GM10847 (cell line): ENCODE measurements around the gene CLMN.

Experiments used
- POLR2A ChIP-seq: IDR thresholded peaks from 2 replicates; pipeline ENCODE4 v1.6.1; 2011; ENCODE audit not compliant: insufficient read length; ENCODE audit errors: extremely low read depth

Gene CLMN

DNA sequence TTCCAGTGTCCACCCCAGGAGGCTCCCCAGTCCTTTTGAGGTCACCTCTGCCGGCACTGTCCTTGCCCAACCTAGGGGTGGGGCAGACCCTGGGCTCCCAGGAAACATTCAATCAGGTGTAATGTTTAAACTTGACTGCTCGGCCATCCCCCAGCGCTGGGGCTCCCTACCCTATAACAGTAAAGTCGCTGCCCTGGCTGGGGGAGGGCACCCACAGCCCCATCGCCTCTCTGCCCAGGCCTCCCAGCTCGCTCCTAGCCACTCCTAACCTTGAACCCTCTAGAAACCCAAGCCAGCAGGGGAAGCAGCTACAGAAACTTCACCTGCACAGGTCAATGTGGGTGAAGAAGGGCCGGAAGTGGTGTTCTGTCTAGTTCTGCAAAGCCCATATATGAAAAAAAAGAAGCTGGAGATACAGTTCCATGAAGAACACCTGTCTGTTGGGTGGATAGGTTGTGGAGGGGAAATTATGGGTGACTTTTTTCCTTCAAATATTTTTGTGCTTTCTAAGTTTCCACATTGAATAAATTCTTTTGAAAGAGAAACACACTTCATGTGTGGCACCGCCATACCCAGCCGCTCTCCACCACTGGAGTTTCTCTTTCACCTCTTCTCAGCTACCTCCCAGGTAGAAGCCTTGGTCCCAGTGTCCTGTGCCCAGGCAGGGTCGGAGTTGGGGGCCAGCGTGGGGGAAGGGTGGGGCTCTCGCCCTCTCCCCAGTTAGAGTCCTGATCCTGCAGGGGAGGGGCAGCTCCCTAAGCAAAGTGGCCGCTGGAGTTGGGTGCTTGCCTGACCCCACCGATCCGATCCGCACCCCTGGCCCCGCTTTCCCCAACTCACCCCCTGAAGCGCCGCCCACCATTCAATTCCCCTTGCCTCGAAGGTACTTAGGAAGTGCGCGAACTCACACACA is 1.1 kb downstream of the CLMN start:
- TF ChIP-seq POLR2A: no peak

DNA sequence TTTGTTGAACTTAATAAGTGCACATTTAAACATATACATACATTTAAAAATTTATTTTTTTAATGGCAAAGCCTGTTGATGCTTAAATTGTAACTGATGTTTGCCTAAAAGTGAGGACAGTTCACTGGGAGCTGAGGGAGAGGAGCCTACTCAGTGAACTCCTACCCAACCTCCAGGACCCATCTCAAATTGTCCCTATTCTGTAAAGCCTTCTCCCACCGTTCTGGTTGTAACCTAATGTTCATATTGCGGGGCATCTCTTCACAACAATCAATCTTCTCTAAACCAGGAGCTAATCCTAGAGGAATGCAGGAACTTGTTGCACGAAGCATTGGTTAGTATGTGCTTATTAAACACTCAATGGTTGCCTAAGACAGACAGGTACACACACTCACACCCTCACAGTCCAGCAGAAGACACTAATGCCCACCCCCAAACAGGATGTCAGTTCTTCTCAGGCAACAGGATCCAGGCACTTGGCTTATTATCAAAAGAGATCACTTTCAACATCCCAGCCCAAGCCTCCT is 1.8 kb downstream of the CLMN start:
- TF ChIP-seq POLR2A: no peak

DNA sequence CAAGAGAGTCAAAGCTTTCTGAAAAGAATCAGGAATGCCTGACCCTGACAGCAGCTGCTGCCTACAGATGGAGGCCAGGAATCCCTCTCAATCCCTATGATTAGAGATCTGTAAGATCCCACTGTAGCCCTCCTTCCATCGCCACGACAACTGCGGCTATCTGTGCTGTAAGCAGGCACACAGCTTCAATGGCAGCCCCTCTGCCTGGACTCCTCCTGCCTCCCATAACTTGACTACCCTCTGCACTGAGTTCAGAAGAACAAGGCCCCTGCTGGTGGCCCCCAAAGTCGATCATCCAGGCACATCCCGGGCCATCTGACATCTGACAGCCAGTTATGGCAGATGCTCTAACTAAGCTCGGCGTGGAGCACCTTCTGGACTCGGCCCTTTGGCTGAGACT is 2.9 kb downstream of the CLMN start:
- no peak for TF ChIP-seq POLR2A

DNA sequence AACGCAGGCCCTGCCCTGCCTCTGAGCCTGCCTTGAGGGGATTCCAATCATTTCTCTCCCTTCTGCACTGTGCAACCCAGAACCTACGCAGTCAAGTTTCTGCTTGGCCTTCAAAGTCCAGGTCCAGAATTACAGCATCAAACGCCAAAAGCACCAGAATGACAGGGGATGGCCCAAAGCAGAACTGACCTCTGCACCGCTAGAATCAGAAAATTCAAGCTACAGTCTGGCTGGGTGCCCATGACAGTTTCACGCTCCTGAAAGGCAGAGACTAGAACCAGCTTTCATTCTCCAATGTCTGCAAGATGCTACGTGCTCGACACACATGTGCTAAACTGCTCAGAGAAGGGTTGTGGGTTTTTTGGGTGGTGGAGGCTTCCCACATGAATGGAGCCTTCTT is 4.1 kb downstream of the CLMN start:
- no peak for TF ChIP-seq POLR2A

DNA sequence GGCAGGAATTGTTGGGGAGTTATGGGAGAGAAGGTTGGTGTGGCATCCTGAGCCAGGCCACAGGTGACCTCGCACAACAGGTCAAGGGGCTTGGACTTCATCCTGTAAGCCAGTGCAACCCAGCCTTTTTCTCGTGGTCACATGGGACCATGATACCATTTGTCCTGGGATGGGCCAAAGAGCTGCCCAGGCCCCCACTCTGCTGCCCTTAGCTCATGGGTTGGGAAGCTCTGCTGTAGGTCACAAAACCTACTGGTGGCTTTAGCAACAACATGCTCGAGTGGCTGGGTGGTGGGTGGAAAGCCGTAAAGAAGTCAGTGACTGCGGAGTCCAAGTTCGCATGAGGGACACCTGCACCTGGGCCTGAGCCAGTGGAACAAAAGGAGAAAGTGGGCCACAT is 4.6 kb downstream of the CLMN start:
- TF ChIP-seq POLR2A: no peak

DNA sequence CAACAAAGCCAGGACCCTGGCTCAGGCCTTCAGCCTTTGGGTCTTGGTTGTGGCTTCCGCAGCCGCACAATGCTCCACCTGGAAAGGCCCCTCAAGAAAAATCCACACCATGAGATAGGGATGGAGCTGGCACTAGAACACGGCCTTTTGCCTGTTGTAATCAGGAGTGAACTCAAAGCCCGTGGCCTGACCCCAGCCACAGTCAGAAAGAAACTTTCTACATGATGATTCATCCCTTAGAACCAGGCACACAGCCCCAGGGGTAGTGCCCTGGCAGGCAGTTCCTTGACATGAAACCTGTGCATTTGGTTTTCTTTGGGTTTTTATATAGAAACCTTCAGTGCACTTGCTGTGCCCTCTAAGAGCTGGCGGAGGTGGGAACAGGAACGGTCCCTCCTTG is 5.1 kb downstream of the CLMN start:
- TF ChIP-seq POLR2A: no peak

DNA sequence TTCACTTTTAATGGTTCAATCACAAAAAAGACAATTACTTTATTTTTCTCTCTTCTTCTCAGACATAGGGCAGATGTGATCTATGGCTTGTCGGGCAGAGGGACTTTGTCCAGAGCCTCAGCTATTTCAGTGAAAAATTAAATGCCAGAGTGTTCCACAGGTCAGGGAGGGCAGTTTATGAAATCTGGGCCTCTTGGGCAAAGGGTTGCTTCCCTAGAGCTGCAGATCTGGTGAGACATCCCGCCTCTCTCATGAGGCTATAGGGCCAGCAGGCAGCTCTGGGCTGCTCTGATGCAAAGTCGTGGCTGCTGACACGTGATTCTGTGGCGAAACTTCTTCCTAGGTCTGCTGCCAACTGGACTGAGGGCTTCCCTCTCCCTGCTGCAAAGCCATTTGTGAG is 6.0 kb downstream of the CLMN start:
- no peak for TF ChIP-seq POLR2A

DNA sequence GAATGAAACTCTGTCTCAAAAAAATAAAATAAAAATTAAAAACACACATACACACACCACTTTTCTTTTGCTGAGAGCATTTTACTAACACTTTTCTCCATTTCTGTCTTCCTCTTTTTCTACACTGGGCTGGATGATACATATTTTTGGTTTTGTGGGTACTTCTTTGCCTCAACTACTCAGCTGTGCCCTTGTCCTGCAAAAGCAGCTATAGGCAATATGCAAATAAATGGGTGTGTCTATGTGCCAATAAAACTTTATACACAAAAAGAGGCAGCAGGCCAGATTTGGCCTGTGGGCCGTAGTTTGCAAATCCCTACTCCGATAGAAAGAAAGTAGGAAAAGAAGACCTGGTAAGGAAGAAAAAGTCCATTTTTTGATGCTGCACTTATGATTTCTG is 6.5 kb downstream of the CLMN start:
- no peak for TF ChIP-seq POLR2A

DNA sequence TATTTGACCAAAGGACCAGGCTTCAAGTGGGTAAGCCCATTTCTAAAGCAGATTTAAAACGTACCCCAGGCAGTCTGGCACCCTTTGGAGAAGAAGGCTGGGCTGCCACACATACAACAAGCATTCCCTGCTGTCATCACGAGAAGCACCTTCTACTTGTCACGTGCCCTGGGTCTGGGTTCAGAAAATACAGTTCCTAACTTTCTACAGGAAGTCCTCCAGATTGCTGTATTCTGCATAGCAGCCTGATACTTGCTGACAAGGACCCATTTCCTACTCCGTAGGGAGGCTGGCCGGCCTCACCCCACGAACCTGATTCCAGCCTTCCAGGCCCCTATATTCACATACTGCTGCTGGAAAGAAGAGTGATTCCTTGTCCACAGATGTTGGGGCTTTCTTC is 7.4 kb downstream of the CLMN start:
- TF ChIP-seq POLR2A: no peak

DNA sequence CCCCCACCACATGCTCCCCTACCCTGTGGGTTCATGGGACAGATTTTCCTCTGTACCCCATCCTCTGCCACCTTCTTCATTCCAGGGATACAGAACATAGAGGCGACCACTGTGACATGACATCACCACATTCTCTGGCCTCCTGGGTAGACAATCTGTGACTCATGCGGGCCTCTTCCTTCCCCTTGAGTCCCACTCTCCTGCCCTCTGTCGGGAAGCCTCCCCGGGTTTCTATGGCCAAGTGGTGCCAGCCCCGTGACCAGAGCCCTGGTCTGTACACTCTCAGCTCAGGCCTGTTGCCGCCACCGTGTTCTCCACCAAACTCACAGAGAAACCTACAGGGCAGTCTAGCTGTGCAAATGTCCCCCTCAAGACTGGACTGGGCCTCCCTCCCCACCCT is 8.0 kb downstream of the CLMN start:
- TF ChIP-seq POLR2A: no peak

DNA sequence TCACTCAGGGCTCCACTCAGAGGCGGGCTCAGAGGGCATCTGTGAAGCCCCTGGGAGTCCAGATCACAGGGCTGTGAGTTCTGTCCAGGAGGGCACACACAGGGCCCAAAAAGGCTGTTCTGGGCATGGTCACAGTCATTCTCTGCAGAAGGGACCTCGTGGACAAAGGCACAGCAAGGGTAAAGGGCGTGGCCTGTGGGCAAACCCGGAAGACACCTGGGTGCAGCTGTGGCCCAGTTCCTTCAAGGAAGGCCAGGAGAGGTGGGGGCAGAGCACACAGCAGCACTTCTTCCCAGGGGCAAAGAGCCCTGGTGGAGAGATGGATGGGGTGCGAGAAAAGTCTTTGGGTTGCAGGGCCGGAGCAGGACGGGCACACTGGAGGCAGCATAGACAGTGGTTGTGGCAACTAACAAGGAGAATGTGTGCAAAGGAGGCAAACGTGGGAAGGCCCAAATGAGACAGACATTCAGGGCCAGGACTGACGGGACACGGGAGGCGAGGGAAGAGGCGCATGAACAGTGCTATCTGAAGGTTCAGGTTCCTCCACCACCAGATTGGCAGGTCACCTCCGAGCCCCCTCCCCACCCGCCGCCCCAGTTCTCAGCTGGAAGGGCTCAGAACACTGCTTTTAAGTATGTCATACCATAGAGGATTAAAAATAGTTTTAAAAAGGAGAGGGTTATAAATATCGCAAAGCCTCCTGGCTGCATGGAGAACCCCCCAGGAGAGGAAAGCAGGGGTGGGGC is 8.9 kb downstream of the CLMN start:
- TF ChIP-seq POLR2A: no peak

DNA sequence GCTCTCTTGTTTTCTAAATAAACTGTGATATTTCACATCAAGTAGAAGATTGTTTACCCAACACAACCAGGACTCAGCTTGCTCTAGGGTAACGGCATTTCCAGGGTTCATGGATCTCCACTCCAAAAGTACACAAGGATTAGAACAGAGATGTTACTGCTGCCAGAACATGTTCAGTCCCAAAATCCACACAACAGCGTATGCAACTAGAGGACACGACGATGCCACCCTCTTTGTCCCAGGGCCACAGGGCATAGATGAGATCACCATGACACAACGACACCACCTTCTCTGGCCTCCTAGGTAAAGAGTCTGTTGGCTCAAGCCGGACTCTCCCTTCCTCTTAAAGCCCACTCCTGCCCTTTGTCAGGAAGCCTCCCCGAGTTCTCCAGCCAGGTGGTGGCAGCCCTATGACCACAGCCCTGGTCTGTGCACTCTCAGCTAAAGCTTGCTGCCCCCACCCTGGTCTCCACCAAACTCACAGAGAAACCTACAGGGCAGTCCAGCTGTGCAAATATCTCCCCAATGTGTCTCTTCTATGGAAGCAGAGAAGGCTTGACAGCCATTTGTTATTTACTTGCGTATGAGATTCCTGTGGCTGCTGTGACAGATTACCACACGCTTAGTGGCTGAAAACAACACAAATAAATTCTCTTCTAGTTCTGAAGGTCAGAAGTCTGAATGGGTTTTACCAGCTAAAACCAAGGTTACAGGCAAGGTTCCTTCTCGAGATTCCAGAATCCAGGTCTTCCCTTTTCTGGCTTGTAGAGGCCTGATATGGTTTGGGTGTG is 10.3 kb downstream of the CLMN start:
- TF ChIP-seq POLR2A: no peak

DNA sequence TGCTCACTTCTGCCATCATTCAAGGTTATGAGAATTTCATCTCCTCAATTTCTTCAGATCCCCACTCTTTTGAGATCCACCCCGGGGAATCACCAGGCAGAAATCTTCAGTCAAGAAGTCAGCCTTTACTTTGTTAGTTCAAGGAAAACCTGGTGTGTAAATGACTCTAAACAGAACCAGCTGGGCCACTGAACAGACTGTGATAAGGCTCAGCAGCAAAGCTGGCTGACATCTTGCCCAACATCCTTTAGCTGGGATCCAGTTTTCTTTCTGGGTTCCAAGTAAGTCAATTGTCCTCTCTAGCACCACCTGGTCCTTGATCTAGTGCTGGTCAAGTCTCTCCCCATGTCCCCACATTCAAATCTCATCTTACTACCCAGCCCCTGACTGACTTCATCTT is 11.6 kb downstream of the CLMN start:
- no peak for TF ChIP-seq POLR2A

DNA sequence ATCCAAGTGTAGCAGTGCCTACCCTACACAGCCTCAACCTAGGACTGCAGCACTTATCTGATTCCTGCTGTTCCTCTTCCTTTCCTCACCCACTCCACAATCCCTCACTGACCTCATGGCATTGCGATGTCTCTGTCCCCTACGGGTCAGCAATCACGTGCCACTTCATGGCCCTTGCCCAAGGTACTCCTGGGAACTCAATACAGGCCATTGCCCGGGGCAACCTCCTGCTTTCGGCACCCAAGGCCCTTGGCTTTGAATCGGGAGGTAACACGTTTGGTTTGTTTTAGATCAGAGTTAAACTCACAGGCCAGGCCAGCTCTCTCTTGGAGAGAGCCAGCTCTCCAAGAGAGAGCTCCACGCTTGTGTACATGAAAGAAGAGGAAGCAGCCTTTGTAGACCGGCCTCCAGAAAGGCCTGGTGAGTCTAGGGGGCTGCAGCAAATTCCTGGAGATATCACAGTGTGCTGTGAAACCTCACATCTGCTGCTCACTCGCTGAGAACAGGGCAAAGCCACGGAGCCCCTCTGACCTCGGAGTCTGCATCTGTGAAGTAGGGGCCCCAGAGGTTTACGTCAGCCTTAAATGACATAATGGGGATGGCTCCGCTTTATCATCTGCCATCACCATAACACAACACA is 12.2 kb downstream of the CLMN start:
- no peak for TF ChIP-seq POLR2A

DNA sequence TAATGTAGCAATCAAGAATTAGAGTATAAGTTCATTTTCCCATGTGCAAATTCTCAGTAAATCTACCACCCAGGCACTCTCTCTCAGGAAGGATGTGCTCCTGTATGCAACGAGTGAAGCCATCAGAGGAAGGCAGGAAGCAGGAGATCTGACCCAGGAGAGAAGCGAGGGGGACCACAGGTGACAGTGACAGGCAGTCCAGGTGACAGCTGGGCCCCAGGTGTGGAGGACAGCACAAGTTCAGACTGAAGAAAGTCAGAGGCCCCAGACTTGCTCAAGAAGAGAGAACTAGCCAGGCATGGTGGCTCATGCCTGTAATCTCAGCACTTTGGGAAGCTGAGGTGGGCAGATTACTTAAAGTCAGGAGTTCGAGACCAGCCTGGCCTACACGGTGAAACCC is 13.8 kb downstream of the CLMN start:
- no peak for TF ChIP-seq POLR2A

DNA sequence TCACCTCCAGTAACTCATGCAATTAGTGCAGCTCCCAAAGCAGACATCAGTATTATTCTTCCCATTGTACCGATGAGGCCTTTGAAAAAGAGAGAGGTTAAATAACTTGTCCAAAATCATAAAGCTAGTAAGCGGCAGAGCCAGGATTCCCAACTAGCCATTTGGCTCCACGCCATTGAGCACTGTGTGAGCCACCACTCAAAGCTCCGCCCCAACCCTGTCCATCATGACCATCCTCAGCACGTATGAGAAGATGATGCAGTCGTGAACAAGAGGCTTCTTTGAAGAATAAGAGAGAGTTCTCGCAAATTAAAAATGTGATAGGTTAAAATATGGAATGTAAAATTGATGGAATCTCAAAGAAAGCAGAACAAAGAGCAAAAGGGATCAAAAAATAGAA is 14.6 kb downstream of the CLMN start:
- TF ChIP-seq POLR2A: no peak

DNA sequence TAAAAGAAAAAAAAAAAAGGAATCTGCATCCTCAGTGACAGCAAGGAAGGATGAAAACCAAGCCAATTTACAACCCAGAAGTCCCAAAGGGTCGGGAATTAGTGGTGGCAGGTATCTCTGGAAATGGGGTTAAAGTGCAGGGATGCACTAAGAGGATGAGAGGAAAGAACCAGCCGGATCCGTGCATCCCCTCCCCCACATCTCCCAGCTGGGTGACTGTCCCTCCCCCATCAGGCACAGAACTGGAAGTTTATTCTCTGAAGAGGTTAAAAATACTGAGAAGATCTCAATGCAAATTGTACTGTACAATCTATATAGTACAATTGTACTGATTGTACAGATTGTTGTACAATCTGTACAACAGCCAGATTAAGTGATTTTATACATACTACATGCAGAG is 15.4 kb downstream of the CLMN start:
- no peak for TF ChIP-seq POLR2A
